GM10266 (cell line): ENCODE measurements around the gene NUMBL.
"Not testable (repeated sequence)": the region's sequence is repeated elsewhere in the genome, so short reads cannot be mapped to it uniquely, and the experiment has no call there.

Source experiments
- DNase-seq: peaks from one replicate; pipeline ENCODE4 v3.0.0; 2012; ENCODE audit errors: extremely low spot score
- TF ChIP-seq, protein P1 (sequence below): IDR thresholded peaks from 2 replicates; pipeline ENCODE4 v1.5.1; 2012; ENCODE audit warnings: mild to moderate bottlenecking, low read depth; ENCODE audit not compliant: control insufficient read depth, insufficient read depth; ENCODE audit errors: missing control alignments

The NUMBL gene

GRCh38 chr19:40659566-40659965 is 30.9 kb downstream of the NUMBL start:
- TF ChIP-seq, protein P1, sequence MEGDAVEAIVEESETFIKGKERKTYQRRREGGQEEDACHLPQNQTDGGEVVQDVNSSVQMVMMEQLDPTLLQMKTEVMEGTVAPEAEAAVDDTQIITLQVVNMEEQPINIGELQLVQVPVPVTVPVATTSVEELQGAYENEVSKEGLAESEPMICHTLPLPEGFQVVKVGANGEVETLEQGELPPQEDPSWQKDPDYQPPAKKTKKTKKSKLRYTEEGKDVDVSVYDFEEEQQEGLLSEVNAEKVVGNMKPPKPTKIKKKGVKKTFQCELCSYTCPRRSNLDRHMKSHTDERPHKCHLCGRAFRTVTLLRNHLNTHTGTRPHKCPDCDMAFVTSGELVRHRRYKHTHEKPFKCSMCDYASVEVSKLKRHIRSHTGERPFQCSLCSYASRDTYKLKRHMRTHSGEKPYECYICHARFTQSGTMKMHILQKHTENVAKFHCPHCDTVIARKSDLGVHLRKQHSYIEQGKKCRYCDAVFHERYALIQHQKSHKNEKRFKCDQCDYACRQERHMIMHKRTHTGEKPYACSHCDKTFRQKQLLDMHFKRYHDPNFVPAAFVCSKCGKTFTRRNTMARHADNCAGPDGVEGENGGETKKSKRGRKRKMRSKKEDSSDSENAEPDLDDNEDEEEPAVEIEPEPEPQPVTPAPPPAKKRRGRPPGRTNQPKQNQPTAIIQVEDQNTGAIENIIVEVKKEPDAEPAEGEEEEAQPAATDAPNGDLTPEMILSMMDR = no peak
- no peak for DNase-seq

- TF ChIP-seq, protein P1 = no peak
- DNase-seq = no peak
Measured at GRCh38 chr19:40659116-40659515, 31.3 kb downstream of the NUMBL start.

DNA sequence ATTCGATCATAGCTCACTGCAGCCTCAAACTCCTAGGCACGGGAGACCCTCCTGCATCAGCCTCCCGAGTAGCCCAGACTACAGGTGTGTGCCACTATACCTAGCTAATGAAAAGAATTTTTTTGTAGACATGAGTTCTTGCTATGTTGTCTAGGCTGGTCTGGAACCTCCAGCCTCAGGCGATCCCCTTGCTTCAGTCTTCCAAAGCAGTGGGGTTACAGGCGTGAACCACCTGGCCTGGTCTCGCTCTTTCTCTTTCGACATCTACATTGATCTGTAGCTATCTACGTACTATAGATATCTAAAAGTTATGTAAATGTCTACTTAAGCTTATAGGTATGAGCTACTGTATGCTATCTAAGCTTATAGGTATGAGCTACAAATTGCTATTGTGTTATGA is 32.4 kb downstream of the NUMBL start:
- TF ChIP-seq, protein P1 = no peak
- no peak for DNase-seq

GRCh38 chr19:40655684-40656083 is 34.8 kb downstream of the NUMBL start:
- DNase-seq = not testable (repeated sequence)

DNA sequence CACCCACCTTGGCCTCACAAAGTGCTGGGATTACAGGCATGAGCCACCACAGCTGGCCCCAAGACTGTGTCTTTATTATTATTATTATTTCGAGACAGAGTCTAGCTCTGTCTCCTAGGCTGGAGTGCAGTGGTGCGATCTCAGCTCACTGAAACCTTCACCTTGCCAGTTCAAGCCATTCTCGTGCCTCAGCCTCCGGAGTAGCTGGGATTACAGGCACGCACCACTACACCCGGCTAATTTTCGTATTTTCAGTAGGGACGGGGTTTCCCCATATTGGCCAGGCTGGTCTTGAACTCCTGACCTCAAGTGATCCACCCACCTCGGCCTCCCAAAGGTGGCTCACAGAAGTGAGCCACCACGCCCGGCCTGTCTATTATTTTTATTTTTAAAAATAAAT is 38.1 kb downstream of the NUMBL start:
- not testable (repeated sequence) for DNase-seq

- TF ChIP-seq, protein P1 = no peak
- DNase-seq = no peak
Measured at GRCh38 chr19:40650749-40651305, 39.6 kb downstream of the NUMBL start.

DNA sequence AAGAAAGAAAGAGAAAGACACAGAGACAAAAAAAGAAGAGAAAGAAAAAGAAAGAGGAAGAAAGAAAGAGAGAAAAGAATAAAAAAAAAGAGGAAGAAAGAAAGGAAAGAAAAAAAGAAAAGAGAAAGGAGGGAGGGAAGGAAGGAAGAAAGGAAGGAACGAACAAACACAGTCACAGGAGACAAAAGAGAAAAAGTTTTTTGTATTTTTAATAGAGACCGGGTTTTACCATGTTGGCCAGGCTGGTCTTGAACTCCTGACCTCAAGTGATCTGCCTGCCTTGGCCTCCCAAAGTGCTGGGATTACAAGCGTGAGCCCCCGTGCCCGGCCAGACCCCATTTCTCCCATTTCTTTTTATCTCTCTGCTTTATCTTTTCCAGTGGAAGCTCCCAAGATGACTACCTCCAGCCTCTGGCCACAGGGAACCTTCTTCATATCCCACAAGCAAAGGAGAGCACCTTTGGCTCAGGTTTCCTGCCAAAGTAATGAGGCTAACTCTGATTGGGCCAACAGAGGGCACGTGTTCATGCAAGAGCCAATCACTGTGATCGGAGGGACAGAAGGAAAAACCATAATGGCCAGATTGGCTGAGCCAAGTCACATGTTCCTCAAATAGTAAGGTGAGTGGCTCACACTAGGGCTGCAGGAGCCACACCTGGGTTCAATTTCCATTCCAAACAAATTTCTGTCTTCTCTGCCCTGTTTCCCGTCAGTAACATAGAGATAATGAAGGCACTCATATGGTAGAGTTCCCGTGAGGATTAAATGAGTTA is 40.4 kb downstream of the NUMBL start:
- DNase-seq = not testable (repeated sequence)

- no peak for DNase-seq
- TF ChIP-seq, protein P1 = no peak
Measured at GRCh38 chr19:40646743-40647254, 43.7 kb downstream of the NUMBL start.
